GM18909 (cell line): Measurements from ENCODE around the gene RTBDN.

ENCODE experiments used
- ATAC-seq: cut with Tn5 transposase; IDR thresholded peaks from one replicate; pipeline ENCODE4 v1.9.1; 2021; ENCODE audit warnings: mild to moderate bottlenecking; ENCODE audit not compliant: unreplicated experiment, poor library complexity

Gene RTBDN

DNA sequence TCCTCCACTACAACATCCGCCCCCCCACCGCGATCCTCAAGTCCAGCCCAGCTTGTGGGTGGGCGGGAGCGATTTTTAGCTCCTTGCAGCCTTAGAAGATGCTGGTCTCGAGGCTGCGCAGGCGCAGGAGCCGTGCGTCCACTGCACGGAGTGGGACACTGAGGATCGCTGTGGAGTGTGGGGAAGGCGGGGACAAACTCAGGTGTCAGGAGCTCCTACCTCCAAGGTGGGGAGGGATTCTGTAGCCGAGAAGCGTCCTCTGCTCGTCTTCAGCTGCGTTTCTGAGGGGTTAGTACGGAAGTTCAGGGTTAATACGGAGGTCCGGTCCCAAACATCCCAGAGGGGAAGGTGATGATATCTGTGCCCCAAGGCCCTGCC lies at the start of gene RTBDN:
Gene RTBDN, minus strand, starts transcription at position 14 of the 378 bp plus-strand sequence. CDS start 4,600 bp downstream, outside the sequence.
- no peak for ATAC-seq

GRCh38 chr19:12882589-12882988 lies 48.2 kb upstream of the RTBDN start:
- ATAC-seq = no peak

DNA sequence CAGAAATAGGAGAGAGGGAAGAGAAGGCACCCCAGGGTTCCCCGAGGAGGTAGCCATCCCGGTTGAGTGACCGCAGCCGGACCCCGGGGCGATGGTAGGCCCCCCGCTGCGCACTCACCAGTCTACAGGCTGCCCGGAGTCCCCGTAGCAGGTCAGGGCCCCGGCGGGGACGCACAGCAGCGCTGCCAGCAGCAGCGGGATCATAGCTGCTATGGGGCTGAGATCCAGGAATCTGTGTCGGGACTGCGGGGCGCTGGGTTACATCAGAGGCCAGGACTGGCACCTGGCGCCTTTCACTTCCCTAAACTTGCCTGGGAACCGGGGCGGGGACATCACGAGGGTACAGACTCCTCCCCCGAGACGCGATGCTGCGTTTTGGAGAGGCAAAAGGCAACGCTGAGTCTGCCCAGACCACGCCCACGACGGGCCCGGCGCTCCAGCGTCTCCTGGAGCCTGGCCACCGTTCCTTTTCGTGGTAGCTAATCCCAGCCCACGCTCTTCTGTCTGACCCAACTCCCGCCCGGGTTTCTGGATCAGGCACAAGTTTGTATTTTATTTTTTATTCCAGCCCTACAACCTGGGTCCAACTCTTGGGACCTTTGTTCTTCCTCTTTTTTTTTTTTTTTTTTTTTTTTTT lies 46.9 kb upstream of the RTBDN start, which contains the start of gene DNASE2:
Gene DNASE2, minus strand, starts transcription at position 278 of the 637 bp plus-strand sequence. Its CDS starts 74 bp downstream, at position 204.
- ATAC-seq = peak; percentile 78

GRCh38 chr19:12880551-12881171 lies 46.3 kb upstream of the RTBDN start:
- peak; percentile 17 for ATAC-seq

DNA sequence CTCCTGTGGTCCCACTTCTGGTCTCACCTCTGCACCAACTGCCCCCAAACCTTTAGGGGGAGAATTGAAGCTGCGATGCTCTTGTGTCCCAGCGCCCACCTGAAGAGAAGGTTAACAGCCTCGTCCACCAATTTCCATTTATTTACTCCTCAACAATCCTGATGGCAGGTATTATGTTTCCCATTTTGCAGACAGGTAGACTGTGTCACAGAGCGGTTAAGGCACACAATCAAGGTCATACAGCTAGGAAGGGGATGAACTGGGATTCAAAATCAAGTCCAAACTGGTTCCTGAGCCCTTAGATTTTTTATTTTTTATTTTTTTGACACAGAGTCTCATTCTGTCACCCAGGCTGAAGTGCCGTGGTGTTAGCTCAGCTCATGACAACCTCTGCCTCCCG lies 40.7 kb upstream of the RTBDN start:
- ATAC-seq = no peak

GRCh38 chr19:12873891-12874745 lies 39.7 kb upstream of the RTBDN start:
- ATAC-seq = no peak

GRCh38 chr19:12872941-12873890 lies 38.8 kb upstream of the RTBDN start:
- no peak for ATAC-seq

GRCh38 chr19:12872255-12872654 lies 37.9 kb upstream of the RTBDN start:
- ATAC-seq = no peak

- ATAC-seq = no peak
Measured at GRCh38 chr19:12871681-12872080, 37.3 kb upstream of the RTBDN start.

- no peak for ATAC-seq
Measured at GRCh38 chr19:12868540-12869112, 34.2 kb upstream of the RTBDN start.

DNA sequence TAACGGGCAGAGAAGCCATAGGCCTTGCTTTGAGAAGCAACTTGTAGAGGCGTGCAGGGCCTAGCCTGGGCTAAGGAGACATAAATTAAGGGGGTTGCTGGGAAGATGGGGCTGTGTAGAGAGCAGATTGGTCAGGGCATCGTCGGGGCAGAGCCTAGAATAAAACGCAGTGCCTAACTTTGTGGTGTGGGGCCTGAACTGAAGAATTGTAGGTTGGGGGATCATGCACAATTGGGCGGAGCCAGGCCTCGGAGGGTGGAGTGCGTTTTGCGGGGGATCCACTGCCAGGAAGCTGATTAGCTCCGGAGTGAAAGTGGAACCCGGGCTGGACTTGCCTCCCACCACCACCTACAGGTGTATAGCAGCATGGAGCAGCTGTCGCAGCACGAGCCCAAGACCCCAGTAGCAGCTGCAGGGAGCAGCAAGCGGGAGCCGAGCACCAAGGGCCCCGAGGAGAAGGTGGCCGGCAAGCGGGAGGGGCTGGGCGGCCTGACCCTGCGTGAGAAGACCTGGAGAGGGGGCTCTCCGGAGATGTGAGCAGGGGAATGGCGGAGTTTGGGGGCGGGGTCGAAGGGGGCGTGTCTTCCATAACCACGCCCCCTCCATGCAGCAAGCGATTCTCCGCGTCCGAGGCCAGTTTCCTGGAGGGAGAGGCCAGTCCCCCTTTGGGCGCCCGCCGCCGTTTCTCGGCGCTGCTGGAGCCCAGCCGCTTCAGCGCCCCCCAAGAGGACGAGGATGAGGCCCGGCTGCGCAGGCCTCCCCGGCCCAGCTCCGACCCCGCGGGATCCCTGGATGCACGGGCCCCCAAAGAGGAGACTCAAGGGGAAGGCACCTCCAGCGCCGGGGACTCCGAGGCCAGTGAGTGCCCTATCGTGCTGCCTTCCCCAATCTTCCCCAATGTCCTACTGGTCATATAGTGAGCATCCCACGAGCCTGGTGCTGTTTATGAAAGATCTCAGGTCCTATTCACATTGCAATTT lies 33.0 kb upstream of the RTBDN start:
- no peak for ATAC-seq

DNA sequence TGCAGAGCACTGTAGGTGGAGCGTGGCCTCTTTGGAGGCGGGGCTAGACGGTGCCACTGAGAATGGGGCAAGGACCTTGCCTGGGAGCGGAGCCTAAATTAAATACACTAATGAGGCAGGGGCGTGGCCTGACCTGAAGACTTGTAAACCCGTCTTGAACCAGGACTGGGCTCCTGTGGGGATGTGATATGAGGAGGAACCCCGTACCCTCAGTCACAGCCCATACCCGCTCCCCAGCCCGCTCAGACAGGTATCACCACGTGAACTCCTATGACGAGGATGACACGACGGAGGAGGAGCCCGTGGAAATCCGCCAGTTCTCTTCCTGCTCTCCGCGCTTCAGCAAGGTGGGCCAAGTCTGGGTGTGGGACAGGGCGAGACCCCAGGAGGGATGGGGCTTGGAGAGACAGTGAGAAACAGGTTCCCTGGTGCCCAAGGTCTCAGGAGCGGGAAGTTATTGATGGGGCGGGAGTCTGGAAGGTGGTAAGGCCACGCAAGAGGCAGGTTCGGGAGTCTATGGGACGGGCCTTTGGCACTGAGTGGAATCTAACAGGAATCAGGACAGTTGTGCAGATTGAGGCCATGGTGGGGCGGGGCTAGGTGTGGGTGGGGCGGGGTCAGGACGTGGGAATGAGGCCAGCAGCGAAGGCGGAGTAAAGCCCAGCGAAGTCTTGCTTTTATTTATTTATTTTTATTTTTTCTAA lies 32.2 kb upstream of the RTBDN start:
- ATAC-seq = no peak

- ATAC-seq = no peak
Measured at GRCh38 chr19:12865746-12866415, 31.5 kb upstream of the RTBDN start.

- no peak for ATAC-seq
Measured at GRCh38 chr19:12864721-12865715, 30.6 kb upstream of the RTBDN start.

GRCh38 chr19:12864143-12864542 lies 29.8 kb upstream of the RTBDN start:
- no peak for ATAC-seq

DNA sequence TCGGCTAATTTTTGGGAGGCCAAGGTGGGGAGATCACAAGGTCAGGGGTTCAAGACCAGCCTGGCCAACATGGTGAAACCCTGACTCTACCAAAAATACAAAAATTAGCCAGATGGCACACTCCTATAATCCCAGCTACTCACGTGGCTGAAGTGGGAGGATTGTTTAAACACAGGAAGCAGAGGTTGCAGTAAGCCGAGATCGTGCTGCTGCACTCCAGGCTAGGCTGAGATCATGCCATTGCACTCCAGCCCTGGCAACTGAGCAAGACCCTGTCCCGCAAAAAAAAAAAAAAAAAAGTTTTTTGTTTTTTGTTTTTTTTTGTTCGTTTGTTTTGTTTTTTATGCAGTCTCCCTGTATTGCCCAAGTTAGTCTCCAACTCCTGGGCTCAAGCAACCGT lies 25.2 kb upstream of the RTBDN start:
- no peak for ATAC-seq
